MM.1S (cell line): Measurements from ENCODE around the gene CYTL1.

Source experiments
- DNase-seq: peaks from one replicate; pipeline ENCODE4 v3.0.0-alpha.2; 2015
- H2AFZ ChIP-seq: fragments of 300-600 bp; sonication (generic); 2 replicates; pipeline ENCODE4 v1.6.0; 2016; ENCODE audit warnings: antibody characterized with exemption, low read length
- H3F3A ChIP-seq: fragments of 300-600 bp; sonication (generic); 2 replicates; pipeline ENCODE4 v1.6.1; 2016; ENCODE audit warnings: mild to moderate bottlenecking, antibody characterized with exemption, low read length, moderate library complexity, mixed read lengths; ENCODE audit not compliant: insufficient read depth
- H3K27ac ChIP-seq: fragments of 300-600 bp; sonication (generic); 2 replicates; pipeline ENCODE4 v1.5.1; 2016; ENCODE audit warnings: mild to moderate bottlenecking, low read length
- H3K27me3 ChIP-seq: fragments of 300-600 bp; sonication (generic); replicated peaks from 2 replicates; pipeline ENCODE4 v1.6.0; 2016; ENCODE audit warnings: low read length; ENCODE audit not compliant: insufficient read depth
- H3K36me3 ChIP-seq: fragments of 300-600 bp; sonication (generic); replicated peaks from 2 replicates; pipeline ENCODE4 v1.6.1; 2016; ENCODE audit warnings: mild to moderate bottlenecking, low read length, mixed read lengths; ENCODE audit not compliant: insufficient read depth
- H3K4me1 ChIP-seq: fragments of 300-600 bp; sonication (generic); 2 replicates; pipeline ENCODE4 v1.6.1; 2016; ENCODE audit warnings: low read length, mixed read lengths
- H3K4me2 ChIP-seq: fragments of 300-600 bp; sonication (generic); 2 replicates; pipeline ENCODE4 v1.6.0; 2016; ENCODE audit warnings: low read depth, low read length
- H3K4me3 ChIP-seq: fragments of 300-600 bp; sonication (generic); 2 replicates; pipeline ENCODE4 v1.5.1; 2016; ENCODE audit warnings: low read length, mixed read lengths
- H3K79me2 ChIP-seq: fragments of 300-600 bp; sonication (generic); 2 replicates; pipeline ENCODE4 v1.6.1; 2016; ENCODE audit warnings: mixed run types, low read length, mixed read lengths
- H3K9ac ChIP-seq: fragments of 300-600 bp; sonication (generic); 2 replicates; pipeline ENCODE4 v1.6.1; 2016; ENCODE audit warnings: low read length, mixed read lengths
- H3K9me2 ChIP-seq: fragments of 300-600 bp; sonication (generic); replicated peaks from 2 replicates; pipeline ENCODE4 v1.6.1; 2016; ENCODE audit warnings: mild to moderate bottlenecking, low read length, mixed read lengths; ENCODE audit not compliant: insufficient read depth
- H3K9me3 ChIP-seq: fragments of 300-600 bp; sonication (generic); replicated peaks from 2 replicates; pipeline ENCODE4 v1.6.1; 2016; ENCODE audit warnings: mild to moderate bottlenecking, low read length, mixed read lengths; ENCODE audit not compliant: insufficient read depth
- H4K20me1 ChIP-seq: fragments of 300-600 bp; sonication (generic); 2 replicates; pipeline ENCODE4 v1.6.1; 2016; ENCODE audit warnings: mild to moderate bottlenecking, low read length, moderate library complexity, mixed read lengths; ENCODE audit not compliant: insufficient read depth
- CTCF ChIP-seq: fragments of 300-600 bp; sonication (generic); IDR thresholded peaks from 2 replicates; pipeline ENCODE4 v1.5.1; 2016; ENCODE audit warnings: antibody characterized with exemption, low read length, mixed read lengths
- EZH2 ChIP-seq: fragments of 300-600 bp; sonication (generic); optimal IDR thresholded peaks from 2 replicates; pipeline ENCODE3; 2017; ENCODE audit warnings: low read depth, mild to moderate bottlenecking, antibody characterized with exemption, low read length, mixed read lengths
- EZH2phosphoT487 ChIP-seq: fragments of 300-600 bp; sonication (generic); IDR thresholded peaks from 2 replicates; pipeline ENCODE4 v1.6.1; 2018; ENCODE audit warnings: antibody characterized with exemption, low read length

The CYTL1 gene

GRCh38 chr4:4995908-4996265, 23.4 kb downstream of the CYTL1 start:
- DNase-seq, result no peak
- Histone ChIP-seq H3K4me1 (0 out of 2 replicates have a peak, but pooled peaks cover 2% of the 10 kb centered on the region), H3K9ac (no peak overlapping the region), H3K79me2 (no peaks in the 10 kb centered on the region), H3K27ac (no peak overlapping the region), H3K4me2 (no peak overlapping the region), H2AFZ (no peak overlapping the region), H3K9me3 (no peaks in the 10 kb centered on the region), H3K4me3 (no peak overlapping the region), H3F3A (no peaks in the 10 kb centered on the region), H4K20me1 (no peaks in the 10 kb centered on the region), H3K9me2 (no peaks in the 10 kb centered on the region), H3K27me3 (no peaks in the 10 kb centered on the region), H3K36me3 (no peaks in the 10 kb centered on the region)
- no peak for TF ChIP-seq EZH2
- TF ChIP-seq CTCF, result no peak
- TF ChIP-seq EZH2phosphoT487, result no peak

- H3K4me1 ChIP-seq, result 0 out of 2 replicates have a peak, but pooled peaks cover 2% of the 10 kb centered on the region
- peak overlapping the region; percentile 37; the same call in 1 of the 2 replicates for H3K4me2 ChIP-seq
- H3K9me2 ChIP-seq, result no peaks in the 10 kb centered on the region
- DNase-seq, result peak; percentile 77
- no peak overlapping the region for H3K4me3 ChIP-seq
- peak overlapping the region; percentile 9; the same call in 1 of the 2 replicates for H3K9ac ChIP-seq
- no peaks in the 10 kb centered on the region for H3K79me2 ChIP-seq
- H3K36me3 ChIP-seq, result no peaks in the 10 kb centered on the region
- peak; percentile 93 for TF ChIP-seq CTCF
- TF ChIP-seq EZH2phosphoT487, result no peak
- TF ChIP-seq EZH2, result no peak
- H2AFZ ChIP-seq, result peak overlapping the region; percentile 57
- H3K27me3 ChIP-seq, result no peaks in the 10 kb centered on the region
- no peaks in the 10 kb centered on the region for H3F3A ChIP-seq
- H4K20me1 ChIP-seq, result no peaks in the 10 kb centered on the region
- H3K27ac ChIP-seq, result no peak overlapping the region
- H3K9me3 ChIP-seq, result no peaks in the 10 kb centered on the region
Measured at GRCh38 chr4:4995103-4995907, 24.0 kb downstream of the CYTL1 start.

DNA sequence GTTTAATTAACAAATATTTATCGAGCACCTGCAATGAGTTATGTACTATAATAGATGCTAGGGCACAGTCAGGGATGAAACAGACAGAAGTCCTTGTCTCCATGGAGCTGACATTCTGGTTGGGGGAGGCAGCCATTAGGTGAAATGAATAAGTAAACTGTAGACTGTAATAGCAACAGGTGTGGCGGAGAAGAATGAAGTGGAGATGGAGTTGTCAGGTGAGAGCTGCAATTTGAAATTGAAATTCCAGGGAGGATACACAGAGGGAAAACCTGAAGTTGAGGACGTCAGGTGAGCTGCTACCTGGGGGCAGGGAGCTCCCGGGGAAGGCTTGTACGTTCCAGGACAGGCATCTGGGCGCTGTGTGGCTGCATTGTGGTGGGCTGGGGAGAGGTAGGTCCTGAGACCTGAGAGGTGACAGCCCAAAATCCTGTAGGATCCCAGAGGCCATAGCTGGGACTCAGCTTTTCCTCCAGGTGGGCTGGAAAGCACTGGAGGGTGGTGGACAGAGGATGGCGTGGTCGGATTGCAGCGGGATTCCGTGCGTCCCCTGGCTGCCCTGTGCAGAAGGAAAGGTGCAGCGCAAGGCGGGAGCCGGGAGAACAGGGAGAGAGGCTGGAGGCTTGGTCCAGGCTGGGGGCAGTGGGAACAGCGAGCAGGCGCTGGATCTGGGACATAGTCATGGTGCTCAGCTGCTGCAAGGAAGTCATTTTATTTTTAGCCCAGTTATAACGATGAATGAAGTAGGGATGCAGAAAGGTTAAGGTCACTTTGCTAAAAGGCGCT, 24.8 kb downstream of the CYTL1 start:
- H3K27ac ChIP-seq, result no peak overlapping the region
- peak overlapping the region; percentile 37; the same call in 1 of the 2 replicates for H3K4me2 ChIP-seq
- 0 out of 2 replicates have a peak, but pooled peaks cover 2% of the 10 kb centered on the region for H3K4me1 ChIP-seq
- H3K27me3 ChIP-seq, result no peaks in the 10 kb centered on the region
- H3K9me3 ChIP-seq, result no peaks in the 10 kb centered on the region
- H3F3A ChIP-seq, result no peaks in the 10 kb centered on the region
- no peak for TF ChIP-seq CTCF
- TF ChIP-seq EZH2, result no peak
- TF ChIP-seq EZH2phosphoT487, result no peak
- H3K9me2 ChIP-seq, result no peaks in the 10 kb centered on the region
- H3K4me3 ChIP-seq, result no peak overlapping the region
- no peaks in the 10 kb centered on the region for H3K79me2 ChIP-seq
- DNase-seq, result no peak
- H2AFZ ChIP-seq, result peak overlapping the region; percentile 57
- no peaks in the 10 kb centered on the region for H3K36me3 ChIP-seq
- H3K9ac ChIP-seq, result no peak overlapping the region; the same call in 1 of the 2 replicates
- no peaks in the 10 kb centered on the region for H4K20me1 ChIP-seq
